Body of pancreas (tissue), 4 donors: ENCODE results near the gene NPHP4.

Experiments used
- CTCF ChIP-seq, 7 experiments: fragments of 450-650 bp in 4 of 7; fragments of 200-600 bp in 3 of 7; sonication (generic) in 3 of 7; IDR thresholded peaks; one replicate each; pipeline ENCODE4 v1.5.1; 2016 to 2019; ENCODE audit warnings: antibody characterized with exemption in 7 of 7
- POLR2A ChIP-seq, 3 donors: fragments of 450-650 bp; IDR thresholded peaks; one replicate each; pipeline ENCODE4 v1.6.1; 2016; ENCODE audit warnings: antibody characterized with exemption in 3 of 3, mild to moderate bottlenecking in 2 of 3

GRCh38 chr1:5901150-5901549 is 91.1 kb downstream of the NPHP4 start:
- TF ChIP-seq CTCF (IDR thresholded peaks at IDR 0.05): no peak
- no peak for TF ChIP-seq POLR2A (IDR thresholded peaks at IDR 0.05)
